Stomach (tissue), 9 donors: ENCODE data around the gene NATD1. TPM values are rescaled to one million over a fixed set of nuclear protein-coding genes. Genes with fewer than 3 reads are reported as not detected.
"Not testable (repeated sequence)": the region's sequence is repeated elsewhere in the genome, so short reads cannot be mapped to it uniquely, and the experiment has no call there.

Experiments
- DNase-seq, 2 donors: peaks; one replicate each; pipeline versions ENCODE4 v3.0.0 to v3.0.0-alpha.2; 2013 to 2019
- H3K27ac ChIP-seq, 5 donors: fragments of 200-600 bp in 4 of 5; sonication (generic) in 4 of 5; one replicate each; pipeline ENCODE4 v1.5.1; 2013 to 2019; ENCODE audit warnings: mild to moderate bottlenecking in 1 of 5, moderate library complexity in 1 of 5
- H3K27me3 ChIP-seq, 3 donors: fragments of 200-600 bp; sonication (generic); one replicate each; pipeline ENCODE4 v1.5.1; 2017 to 2019; ENCODE audit warnings: mixed run types in 1 of 3
- H3K36me3 ChIP-seq, 4 donors: fragments of 200-600 bp; sonication (generic); 1 replicate in 3 of 4; 2 replicates in 1 of 4; pipeline ENCODE4 v1.5.1; 2016 to 2019
- H3K4me1 ChIP-seq, 4 donors: fragments of 200-600 bp; sonication (generic); one replicate each; pipeline ENCODE4 v1.5.1; 2016 to 2019
- H3K4me3 ChIP-seq, 4 donors: fragments of 200-600 bp; sonication (generic) in 3 of 4; one replicate each; pipeline ENCODE4 v1.5.1; 2016 to 2019; ENCODE audit warnings: mild to moderate bottlenecking in 1 of 4
- H3K9me3 ChIP-seq, 4 donors: fragments of 200-600 bp; sonication (generic); one replicate each; pipeline ENCODE4 v1.5.1; 2016 to 2019
- CTCF ChIP-seq, 7 experiments: fragments of 450-650 bp in 4 of 7; fragments of 200-600 bp in 3 of 7; sonication (generic) in 3 of 7; IDR thresholded peaks; one replicate each; pipeline ENCODE4 v1.5.1; 2016 to 2019; ENCODE audit warnings: antibody characterized with exemption in 7 of 7, control low read depth in 2 of 7, mild to moderate bottlenecking in 1 of 7
- EP300 ChIP-seq: sonication (generic); formaldehyde crosslinking; IDR thresholded peaks from one replicate; pipeline ENCODE4 v1.6.1; 2017; ENCODE audit warnings: antibody characterized with exemption
- POLR2A ChIP-seq, 4 donors: fragments of 450-650 bp; IDR thresholded peaks; one replicate each; pipeline ENCODE4 v1.6.1; 2016; ENCODE audit warnings: antibody characterized with exemption in 4 of 4, control low read depth in 2 of 4, mild to moderate bottlenecking in 1 of 4, moderate library complexity in 1 of 4
- POLR2AphosphoS5 ChIP-seq, 3 donors: sonication (generic); formaldehyde crosslinking; IDR thresholded peaks; one replicate each; pipeline ENCODE4 v1.6.1; 2016; ENCODE audit warnings: antibody characterized with exemption in 3 of 3
- WGBS, 5 donors: extraction: QIAGEN DNeasy Blood & Tissue Kit in 3 of 5; methylation state at CpG; one replicate each; pipeline versions ENCODE4 v1.1.5 to v1.1.7; 2013 to 2018; 5-methylcytosine and 5-hydroxymethylcytosine counted together
- intact Hi-C: fragments of 100-400 bp; cut with DNase I; formaldehyde crosslinking; loops from one replicate; pipeline ENCODE4 v1.15.1; 2023; ENCODE audit warnings: low total_unique reads
- polyA plus RNA-seq, 3 donors: library from polyadenylated mRNA; stranded (reverse); fragments of 200-250 nt; gene quantifications; one replicate each; pipeline ENCODE4 v1.2.3, GENCODE V29; 2013
- total RNA-seq, 5 donors: library from RNA; depleted of rRNA; stranded (reverse); fragments of >200 nt; gene quantifications; one replicate each; pipeline versions ENCODE4 v1.1.0 to v1.2.3, GENCODE V29; 2014 to 2016
- donor health status: healthy with polysubstance abuse.
- donor health status: Bipolar disorder and iron deficiency.
- donor health status: healthy.

The NATD1 gene
- total and polyA plus RNA-seq, 8 donors: 2.2 to 9.0 (median 4.3) TPM

- Histone ChIP-seq H3K4me1 (peaks cover 0 to 48% (median 20%) of the 10 kb centered on the region in 4 donors), H3K4me3 (no peak overlapping the region), H3K9me3 (no peaks in the 10 kb centered on the region), H3K36me3 (peaks cover 15 to 58% (median 49%) of the 10 kb centered on the region in 4 donors), H3K27ac (peak overlapping the region in 2 of 5 donors; percentile 37 to 40), H3K27me3 (no peaks in the 10 kb centered on the region)
- DNase-seq: peak in 1 of 2 donors; percentile 27
- 37 to 58% (median 43%) methylated on average over 6 to 8 of the region's 8 CpGs for WGBS, 5 donors
- TF ChIP-seq CTCF (IDR thresholded peaks at IDR 0.05) (no peak), EP300 (no peak), POLR2AphosphoS5 (IDR thresholded peaks at IDR 0.05) (no peak), POLR2A (IDR thresholded peaks at IDR 0.05) (no peak)
- intact Hi-C loops: no loop called here
Observed at GRCh38 chr17:21194226-21194625, 59.0 kb downstream of the NATD1 start.

GRCh38 chr17:21193031-21193430, 60.2 kb downstream of the NATD1 start:
- Histone ChIP-seq H3K9me3 (no peaks in the 10 kb centered on the region), H3K27ac (no peak overlapping the region), H3K4me3 (no peak overlapping the region), H3K4me1 (peaks cover 0 to 43% (median 20%) of the 10 kb centered on the region in 4 donors), H3K27me3 (no peaks in the 10 kb centered on the region), H3K36me3 (peaks cover 14 to 58% (median 51%) of the 10 kb centered on the region in 4 donors)
- intact Hi-C loops: no loop called here
- WGBS, 5 donors: 61 to 77% (median 69%) methylated on average over 5 of the region's 5 CpGs
- no peak for TF ChIP-seq POLR2AphosphoS5 (IDR thresholded peaks at IDR 0.05)
- TF ChIP-seq POLR2A (IDR thresholded peaks at IDR 0.05): no peak
- no peak for TF ChIP-seq EP300
- no peak for TF ChIP-seq CTCF (IDR thresholded peaks at IDR 0.05)
- DNase-seq: no peak

- H3K27ac ChIP-seq, H3K9me3 ChIP-seq, H3K4me3 ChIP-seq, intact Hi-C loops, DNase-seq, H3K27me3 ChIP-seq: not testable (repeated sequence)
- Histone ChIP-seq H3K4me1 (peaks cover 0 to 43% (median 20%) of the 10 kb centered on the region in 4 donors), H3K36me3 (peaks cover 8 to 52% (median 45%) of the 10 kb centered on the region in 4 donors)
- WGBS, 5 donors: 89 to 96% (median 93%) methylated on average over 7 of the region's 7 CpGs
Observed at GRCh38 chr17:21192414-21192813, 60.8 kb downstream of the NATD1 start.

GRCh38 chr17:21191698-21192097, 61.5 kb downstream of the NATD1 start:
- WGBS, 5 donors: 62 to 77% (median 75%) methylated on average over 2 of the region's 2 CpGs
- H3K4me3 ChIP-seq: no peak overlapping the region
- H3K27ac ChIP-seq: peak overlapping the region in 2 of 5 donors; percentile 5

More at GRCh38 chr17:21191698-21192097, 61.5 kb downstream of the NATD1 start:
- H3K27me3 ChIP-seq: no peaks in the 10 kb centered on the region
- no peak for TF ChIP-seq POLR2AphosphoS5 (IDR thresholded peaks at IDR 0.05)
- TF ChIP-seq POLR2A (IDR thresholded peaks at IDR 0.05): no peak
- no peak for TF ChIP-seq CTCF (IDR thresholded peaks at IDR 0.05)
- TF ChIP-seq EP300: no peak
- DNase-seq: no peak
- peaks cover 0 to 43% (median 20%) of the 10 kb centered on the region in 4 donors for H3K4me1 ChIP-seq
- H3K36me3 ChIP-seq: peaks cover 4 to 47% (median 43%) of the 10 kb centered on the region in 4 donors
- intact Hi-C loops: no loop called here
- no peaks in the 10 kb centered on the region for H3K9me3 ChIP-seq
